ENCODE data around the gene SLIT3.

Gene SLIT3

DNA sequence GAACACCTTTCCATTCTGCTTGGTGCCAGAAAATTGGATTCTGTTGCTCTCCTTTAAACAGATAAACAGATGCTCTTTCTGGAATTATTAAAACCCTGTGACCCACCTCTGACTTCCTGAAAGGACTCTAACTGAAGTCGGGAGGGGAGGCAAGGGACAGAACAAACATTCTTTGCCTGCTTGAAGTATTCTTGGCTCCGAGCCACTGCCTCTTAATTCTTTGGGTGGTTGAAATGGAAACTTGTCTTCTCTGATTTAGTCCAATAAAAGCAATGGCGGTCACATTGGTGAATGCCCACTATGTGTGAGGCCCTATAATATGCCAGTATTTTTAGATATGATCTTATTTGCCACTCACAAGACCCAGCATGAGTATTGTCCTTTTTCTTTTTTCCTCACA lies 236.8 kb downstream of the SLIT3 start:
- no peak for DNase-seq

GRCh38 chr5:169063316-169063953 lies 237.5 kb downstream of the SLIT3 start:
- DNase-seq: no peak

GRCh38 chr5:169062690-169063089 lies 238.2 kb downstream of the SLIT3 start:
- no peak for DNase-seq

- DNase-seq: no peak
These were observed 246.4 kb downstream of the SLIT3 start for GRCh38 chr5:169054506-169054905.

- DNase-seq: no peak
These were observed 248.7 kb downstream of the SLIT3 start for GRCh38 chr5:169052207-169052606.

GRCh38 chr5:169051351-169051750 lies 249.6 kb downstream of the SLIT3 start:
- no peak for DNase-seq

- DNase-seq: no peak
These were observed 250.3 kb downstream of the SLIT3 start for GRCh38 chr5:169050636-169051035.

DNA sequence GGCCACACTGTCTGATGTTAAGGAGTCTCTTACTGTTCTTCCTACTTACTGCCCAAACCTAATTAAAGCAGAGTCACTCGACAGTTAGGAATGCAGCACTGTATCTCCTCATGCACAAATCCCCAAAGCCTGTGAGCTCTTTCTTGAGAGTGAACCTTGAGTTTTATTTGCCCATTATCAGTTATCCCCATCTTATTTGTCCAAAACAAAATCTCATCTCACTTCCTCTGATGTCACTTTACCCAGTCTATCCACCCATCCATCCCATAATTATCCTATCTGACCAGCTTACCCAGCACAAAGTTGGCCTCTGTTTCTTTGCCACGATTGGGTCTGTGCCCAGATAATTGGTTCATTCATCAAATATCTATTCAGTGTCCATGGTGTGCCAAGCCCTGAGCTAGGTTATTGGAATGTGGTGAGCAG lies 250.8 kb downstream of the SLIT3 start:
- no peak for DNase-seq

DNA sequence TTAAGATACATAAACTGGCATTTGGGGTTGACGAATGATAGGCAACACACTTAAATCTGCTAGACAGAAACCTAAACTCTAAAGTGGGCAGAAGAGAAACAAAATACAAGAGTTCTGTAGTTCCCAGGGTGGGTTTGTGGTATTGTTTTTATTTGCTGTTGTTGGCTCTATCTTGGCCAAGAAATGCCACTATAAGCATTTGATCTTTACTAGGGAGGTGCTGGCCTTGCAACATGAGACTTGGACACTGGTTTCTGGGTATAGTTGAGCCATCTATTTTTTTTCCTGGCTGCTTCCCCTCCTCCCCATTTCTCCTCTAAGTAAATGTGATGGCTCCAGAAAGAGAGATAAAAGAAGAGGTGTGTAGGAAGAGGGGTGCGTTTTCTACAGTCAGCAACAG lies 251.2 kb downstream of the SLIT3 start:
- DNase-seq: no peak

- DNase-seq: no peak
These were observed 252.5 kb downstream of the SLIT3 start for GRCh38 chr5:169048181-169049125.

- DNase-seq: no peak
These were observed 256.0 kb downstream of the SLIT3 start for GRCh38 chr5:169044962-169045361.

DNA sequence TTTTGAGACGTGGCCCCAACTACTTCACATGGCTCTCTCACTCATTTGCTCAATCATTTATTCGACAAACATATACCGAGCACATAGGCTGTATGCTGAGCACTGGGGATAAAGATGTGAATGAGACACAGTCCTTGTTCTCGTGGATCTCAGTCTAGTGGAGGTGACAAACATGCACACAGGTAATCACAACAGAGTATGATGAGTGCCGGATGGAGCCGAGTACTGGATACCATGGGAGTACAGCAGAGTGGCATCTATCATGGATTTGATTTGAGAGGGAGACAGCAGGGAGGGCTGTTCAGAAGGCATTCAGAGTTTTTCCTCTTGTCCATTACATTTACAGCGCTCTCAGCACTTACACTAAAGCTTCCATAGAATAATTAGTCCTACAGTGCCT lies 259.8 kb downstream of the SLIT3 start:
- DNase-seq: no peak

DNA sequence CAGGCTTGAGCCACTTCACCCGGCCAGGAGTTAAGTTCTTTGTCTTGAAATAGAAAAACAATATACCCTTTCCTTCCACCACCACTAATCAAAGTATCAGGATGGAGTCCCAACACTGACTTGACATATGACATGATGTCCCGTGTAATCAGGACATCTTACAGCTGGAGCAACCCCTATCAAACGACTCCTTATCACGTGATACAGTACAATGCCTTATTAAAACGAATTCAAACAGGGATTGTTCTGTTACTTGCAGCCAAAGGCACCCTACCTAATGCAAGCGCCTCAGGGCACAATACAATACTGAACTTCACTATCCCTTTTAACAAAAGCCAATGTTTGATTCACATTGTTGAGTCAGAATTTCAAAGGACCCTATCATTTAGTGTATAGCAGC lies 261.3 kb downstream of the SLIT3 start:
- no peak for DNase-seq

DNA sequence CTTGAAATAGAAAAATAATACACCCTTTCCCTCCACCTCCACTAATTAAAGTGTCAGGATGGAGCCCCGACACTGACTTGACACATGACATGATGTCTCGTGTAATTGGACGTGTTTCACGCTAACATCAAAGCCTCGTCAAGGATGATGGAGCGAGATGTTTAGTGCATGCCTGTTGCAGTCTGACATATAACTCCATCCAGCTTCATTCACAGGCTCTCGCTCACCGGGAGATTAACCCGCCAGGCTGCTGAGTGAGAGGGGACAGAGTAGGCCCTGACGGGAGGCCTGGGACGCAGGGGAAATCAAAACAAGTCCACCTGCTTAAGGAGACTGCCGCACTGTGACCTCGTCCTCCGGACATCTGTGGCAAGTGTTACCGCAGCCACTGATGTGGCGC lies 263.5 kb downstream of the SLIT3 start:
- DNase-seq: no peak

DNA sequence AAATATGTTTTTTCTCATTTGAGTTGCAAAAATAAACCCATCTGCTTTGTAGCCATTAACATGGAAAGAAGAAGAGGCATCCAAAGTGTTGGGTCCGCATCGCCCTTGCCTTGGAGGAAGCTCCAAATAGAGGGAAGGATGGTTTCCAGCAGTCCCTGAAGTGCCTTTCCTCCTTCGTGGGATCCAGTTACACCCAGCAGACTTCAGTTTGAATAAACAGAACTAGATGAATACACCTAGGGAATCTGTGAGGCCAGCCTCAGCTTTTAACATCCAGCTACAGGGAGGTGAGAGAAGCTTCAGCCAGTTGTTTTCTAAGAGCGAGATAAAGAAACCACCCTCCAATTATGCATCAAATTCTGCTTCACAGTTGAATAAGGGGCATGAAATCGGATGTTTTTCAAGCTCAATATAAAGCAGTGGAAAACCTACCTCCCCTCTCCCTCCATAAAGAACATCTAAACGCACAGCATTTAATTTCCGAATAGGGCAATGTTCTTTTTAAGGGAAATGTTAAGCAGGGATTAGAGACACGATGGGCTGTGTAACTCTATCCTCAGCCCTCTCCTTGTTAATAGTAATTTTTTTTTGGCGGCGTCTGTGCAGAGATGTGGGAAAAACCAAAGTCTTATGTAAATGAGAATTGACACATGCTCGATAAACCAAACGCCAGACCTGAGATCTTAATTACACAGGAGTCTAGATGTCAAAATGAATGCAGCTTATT lies 264.7 kb downstream of the SLIT3 start:
- DNase-seq: no peak

DNA sequence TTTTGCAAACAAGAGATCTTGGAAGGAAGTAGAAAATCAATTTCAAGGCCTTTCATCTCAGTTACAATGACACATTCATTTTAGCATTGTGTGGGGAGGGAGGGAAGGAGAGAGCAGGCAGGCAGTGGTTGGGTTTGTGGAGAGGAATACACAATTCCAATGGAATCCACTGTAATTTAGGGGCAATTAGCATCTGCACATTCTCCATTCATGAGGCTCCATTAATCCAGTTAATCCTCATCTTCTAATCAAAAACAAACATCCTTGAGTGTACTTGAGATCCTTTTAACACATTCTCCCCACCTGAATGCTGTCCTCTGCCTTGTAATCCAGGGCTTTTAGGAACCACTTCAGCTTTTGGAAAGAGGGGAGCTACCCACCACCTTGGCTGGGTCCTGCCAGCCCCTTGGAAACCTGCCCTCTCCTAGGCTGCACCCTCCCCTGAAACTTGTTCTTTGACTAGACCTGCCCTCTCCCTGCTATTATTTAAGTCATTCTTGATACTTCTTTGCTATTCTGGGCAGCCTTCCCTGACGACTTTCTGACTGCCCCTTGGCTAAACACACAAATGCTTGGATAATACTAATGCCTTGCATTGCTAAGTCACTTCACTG lies 271.2 kb downstream of the SLIT3 start:
- DNase-seq: no peak

DNA sequence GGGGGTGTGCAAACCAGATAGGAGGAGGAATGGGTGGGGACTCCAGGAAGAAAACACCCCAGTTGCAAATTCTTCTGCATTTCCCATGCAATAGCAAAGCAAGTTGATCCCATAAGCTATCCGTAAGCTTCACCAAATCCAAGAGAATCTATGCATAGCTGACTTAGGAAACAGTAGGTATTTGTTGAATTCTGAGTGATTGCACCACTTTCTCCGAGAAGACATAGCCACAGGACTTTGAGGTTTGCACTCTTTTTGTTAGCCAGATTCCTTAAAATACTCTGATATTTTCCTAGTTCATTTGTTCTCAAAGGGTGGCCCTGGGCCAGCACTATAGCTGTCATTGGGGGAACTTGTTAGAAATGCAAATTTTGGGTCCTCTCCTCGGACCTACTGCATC lies 271.9 kb downstream of the SLIT3 start:
- no peak for DNase-seq

DNA sequence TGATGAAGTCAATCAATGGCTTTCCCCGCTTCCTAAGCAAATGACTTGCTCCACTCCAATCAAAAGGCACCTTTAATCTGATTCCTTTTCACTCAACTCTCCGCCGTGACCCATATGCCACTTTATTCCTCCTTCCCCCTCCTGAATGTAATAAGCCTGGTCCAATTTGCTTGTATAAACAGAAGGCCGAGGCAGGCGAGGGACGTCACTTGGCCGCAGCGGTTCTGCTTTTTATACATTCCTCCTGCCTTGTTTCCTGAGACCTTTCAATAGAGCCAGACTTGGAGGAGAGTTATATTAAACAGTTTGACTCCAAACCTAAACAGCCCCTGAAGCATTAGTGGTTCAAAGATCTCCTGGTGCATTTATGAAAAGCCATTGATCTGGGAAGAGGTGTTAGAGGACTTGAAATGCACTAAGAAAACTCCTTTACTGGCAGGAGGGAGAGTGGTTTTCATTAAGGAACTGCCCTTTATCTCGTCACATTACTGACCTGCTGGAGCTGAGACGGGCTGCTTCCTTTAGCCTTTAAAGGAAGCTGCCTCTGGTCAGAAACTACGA lies 273.4 kb downstream of the SLIT3 start:
- DNase-seq: no peak

GRCh38 chr5:169025491-169025890 lies 275.4 kb downstream of the SLIT3 start:
- no peak for DNase-seq

DNA sequence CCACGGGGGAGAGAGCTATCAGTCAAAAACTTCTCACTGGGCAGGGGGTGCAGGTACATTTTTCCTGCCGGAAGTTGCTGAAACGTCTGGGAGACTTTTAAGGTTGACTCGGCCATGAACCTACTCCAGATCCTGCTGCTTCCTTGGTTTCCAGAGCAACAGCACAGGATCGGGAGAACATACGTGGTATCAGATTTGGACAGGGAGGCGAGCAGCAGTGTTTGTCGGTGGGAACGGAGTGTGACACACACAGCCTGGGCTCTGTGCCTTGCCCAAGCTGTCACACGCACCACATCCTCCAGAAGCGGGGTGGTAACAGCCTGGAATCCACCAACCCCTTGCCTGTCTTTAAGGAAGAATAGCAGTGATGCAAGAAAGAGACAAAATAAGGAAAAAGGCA lies 276.5 kb downstream of the SLIT3 start:
- no peak for DNase-seq

DNA sequence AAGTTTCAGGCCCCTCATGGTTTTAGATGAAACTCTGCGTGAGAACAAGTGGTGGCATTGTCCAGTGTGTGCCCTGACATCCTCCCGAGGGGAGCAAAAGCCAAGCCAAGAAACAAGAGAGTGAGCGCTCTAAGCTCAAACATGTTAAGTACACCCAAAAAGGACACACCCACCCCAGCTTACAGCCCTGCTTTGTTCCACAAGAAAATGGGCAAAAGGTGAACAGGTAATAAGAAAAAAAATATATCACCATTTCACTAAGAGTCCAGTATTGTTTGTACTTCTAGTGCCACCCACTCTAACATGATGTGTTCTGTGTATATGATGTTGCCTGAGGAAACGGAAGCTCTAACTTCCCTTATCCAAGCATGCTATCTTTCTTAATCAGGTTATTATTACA lies 278.2 kb downstream of the SLIT3 start:
- DNase-seq: no peak

DNA sequence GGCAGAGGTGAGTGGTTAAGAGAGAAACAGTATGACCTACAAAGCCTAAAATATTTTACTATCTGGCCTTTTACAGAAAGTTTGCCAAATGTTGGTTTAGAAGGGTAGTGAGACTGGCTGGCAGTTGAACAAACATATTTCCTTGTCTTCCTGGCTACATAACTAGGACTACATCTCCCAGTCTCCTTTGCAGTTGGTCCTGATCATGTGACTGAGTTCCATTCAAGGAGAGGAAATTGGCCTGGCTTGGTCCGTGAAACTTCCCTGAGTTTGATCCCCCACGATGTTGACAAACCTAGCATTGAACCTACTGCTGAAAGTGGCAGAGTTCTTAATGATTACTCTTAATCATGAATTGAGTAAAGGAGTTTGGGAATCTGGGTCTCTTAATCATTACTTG lies 280.8 kb downstream of the SLIT3 start:
- DNase-seq: no peak

DNA sequence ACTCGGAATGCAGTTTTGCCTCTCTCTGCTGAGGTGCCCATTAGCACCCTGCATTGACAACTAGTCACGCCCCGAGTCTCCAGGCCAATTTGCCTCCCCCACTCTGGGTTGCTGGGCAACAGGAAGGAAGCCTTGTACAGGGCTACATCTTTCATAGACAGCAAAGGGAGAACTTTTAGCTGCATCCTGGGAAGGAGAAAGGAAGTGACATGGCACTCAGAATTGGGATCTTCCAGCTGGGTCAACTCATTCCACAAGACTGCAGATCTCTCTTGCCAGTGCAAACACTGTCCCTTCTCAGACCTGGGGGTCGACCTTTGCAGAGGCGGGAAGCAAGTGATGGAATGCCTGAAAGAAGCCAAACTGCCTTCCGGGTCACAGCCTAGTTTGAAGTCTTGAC lies 282.0 kb downstream of the SLIT3 start:
- no peak for DNase-seq

Data from NCI-H748 treated with DMSO at 0.1 percent for 48 hours (cell line).